ENCODE data around the gene GBE1.

- no peak for TF ChIP-seq MAX (CRISPR knock-in tag; IDR thresholded peaks at IDR 0.05)
- TF ChIP-seq ELF4 (CRISPR knock-in tag; IDR thresholded peaks at IDR 0.05; ENCODE audit: low read depth), result no peak
- TF ChIP-seq E2F5 (CRISPR knock-in tag; IDR thresholded peaks at IDR 0.05), result no peak
- TF ChIP-seq GABPB1 (CRISPR knock-in tag; IDR thresholded peaks at IDR 0.05), result no peak
- no peak for TF ChIP-seq CTCF (IDR thresholded peaks at IDR 0.05)
- TF ChIP-seq MLX (CRISPR knock-in tag; IDR thresholded peaks at IDR 0.05), result no peak
- TF ChIP-seq NR2C2 (CRISPR knock-in tag; IDR thresholded peaks at IDR 0.05), result no peak
- no peak for TF ChIP-seq GRHL2 (CRISPR knock-in tag; IDR thresholded peaks at IDR 0.05; ENCODE audit: insufficient replicate concordance, severe bottlenecking)
These were observed 295.8 kb downstream of the GBE1 start for GRCh38 chr3:81465510-81466200.
